NCI-H2107 treated with DMSO at 0.1 percent for 48 hours (cell line): ENCODE data around the gene SPRR4.
"Not testable (repeated sequence)": the region's sequence is repeated elsewhere in the genome, so short reads cannot be mapped to it uniquely, and the experiment has no call there.

Experiments
- DNase-seq: peaks from one replicate; lab custom pipeline; 2025; ENCODE audit not compliant: unreplicated experiment; lab: John Stamatoyannopoulos, UW

The SPRR4 gene

GRCh38 chr1:153011235-153011758, 40.8 kb downstream of the SPRR4 start:
- DNase-seq, result not testable (repeated sequence)

- DNase-seq, result not testable (repeated sequence)
Observed at GRCh38 chr1:153021829-153022228, 51.4 kb downstream of the SPRR4 start.
